GM21381 (cell line): ENCODE data around the gene RNASE8.

Source experiments
- ATAC-seq: cut with Tn5 transposase; IDR thresholded peaks from one replicate; pipeline ENCODE4 v1.9.1; 2021; ENCODE audit warnings: mild to moderate bottlenecking, moderate library complexity; ENCODE audit not compliant: unreplicated experiment

RNASE8 gene

GRCh38 chr14:21050597-21050996 is 7.0 kb upstream of the RNASE8 start:
- ATAC-seq, result no peak

- ATAC-seq, result no peak
Measured at GRCh38 chr14:21053184-21054122, 4.2 kb upstream of the RNASE8 start.

- ATAC-seq, result no peak
Measured at GRCh38 chr14:21054123-21054767, 3.4 kb upstream of the RNASE8 start.

GRCh38 chr14:21054768-21055145 is 2.9 kb upstream of the RNASE8 start:
- no peak for ATAC-seq

- no peak for ATAC-seq
Measured at GRCh38 chr14:21055432-21056117, 2.0 kb upstream of the RNASE8 start.

- ATAC-seq, result no peak
Measured at GRCh38 chr14:21056520-21057163, 980 bp upstream of the RNASE8 start.

GRCh38 chr14:21058903-21059302 is 1.3 kb downstream of the RNASE8 start:
- ATAC-seq, result no peak

- ATAC-seq, result no peak
Measured at GRCh38 chr14:21059842-21060613, 2.4 kb downstream of the RNASE8 start.

GRCh38 chr14:21060614-21061346 is 3.2 kb downstream of the RNASE8 start:
- no peak for ATAC-seq

GRCh38 chr14:21061347-21061668 is 3.7 kb downstream of the RNASE8 start:
- no peak for ATAC-seq

GRCh38 chr14:21063479-21063878 is 5.9 kb downstream of the RNASE8 start:
- ATAC-seq, result no peak

GRCh38 chr14:21066882-21067502 is 9.4 kb downstream of the RNASE8 start:
- no peak for ATAC-seq

GRCh38 chr14:21068521-21069387 is 11.1 kb downstream of the RNASE8 start:
- no peak for ATAC-seq

- ATAC-seq, result no peak
Measured at GRCh38 chr14:21069388-21070082, 11.9 kb downstream of the RNASE8 start.

GRCh38 chr14:21070083-21070609 is 12.5 kb downstream of the RNASE8 start, which contains the start of gene ARHGEF40:
TSS of gene ARHGEF40 (plus strand) at chr14:21070304. CDS start at chr14:21070397, 93 bp downstream.
- ATAC-seq, result no peak

GRCh38 chr14:21070610-21071224 is 13.1 kb downstream of the RNASE8 start:
- ATAC-seq, result peak; percentile 20
